Heart left ventricle (tissue), 13 donors: ENCODE results near the gene SLC35F3.

Source experiments
- CTCF ChIP-seq, 12 donors: fragments of 200-600 bp; sonication (generic) in 4 of 12; IDR thresholded peaks; one replicate each; pipeline versions ENCODE4 v1.5.0 to v1.8.0; 2018 to 2022; ENCODE audit warnings: antibody characterized with exemption in 12 of 12, mild to moderate bottlenecking in 5 of 12
- POLR2A ChIP-seq, 2 donors: fragments of 450-650 bp; IDR thresholded peaks; one replicate each; pipeline ENCODE4 v1.6.1; 2017; ENCODE audit warnings: antibody characterized with exemption in 2 of 2, mild to moderate bottlenecking in 2 of 2, moderate library complexity in 2 of 2
- donor health status: ischemic (EF 13 %, LVEDD 7.1; RV severe dilation, severe dysfunction).
- donor health status: DM: no; HTN: yes; CAD: no.
- donor health status: DM: no; HTN: no; CAD: no.
- donor health status: ischemic (EF 25% LVEDD 6.9; RV normal size, moderate dysfunction).
- donor health status: ischemic (EF 25% LVEDD 5.7; RV mildly dilated, moderate dysfunction).
- donor health status: ischemic (EF 35%, LVEDD 5.7; RV mildly dilated, moderate dysfunction).
- donor health status: nonischemic (EF 11% LVEDD 7.7; RV severe dilation, severe dysfunction).
- donor health status: DM: yes; HTN: yes; CAD: no.
- donor health status: PGD.
- donor health status: ischemic (EF 29% LVEDD 5.4; RV normal size, mild dysfunction).
- donor health status: nonischemic (EF 23%, LVEDD 6.1; RV moderate dilation, normal function).

GRCh38 chr1:234280500-234280899, 376.0 kb downstream of the SLC35F3 start:
- TF ChIP-seq POLR2A (IDR thresholded peaks at IDR 0.05) (no peak), CTCF (IDR thresholded peaks at IDR 0.05) (no peak)
